Measurements from ENCODE around the gene NGEF.

GRCh38 chr2:232984451-232985207, 28.4 kb downstream of the NGEF start:
- TF ChIP-seq POLR2AphosphoS5 (IDR thresholded peaks at IDR 0.05; ENCODE audit: low read depth, low read length) (no peak), REST (IDR thresholded peaks at IDR 0.05; ENCODE audit: insufficient read depth in 1 of 2, low read depth in 2 of 2, low read length in 2 of 2) (no peak), TAF1 (IDR thresholded peaks at IDR 0.05; ENCODE audit: borderline replicate concordance, insufficient read depth, low read length) (no peak)
